Subcutaneous abdominal adipose tissue (tissue), 5 donors: ENCODE measurements around the gene CFAP97D2.
"Not testable (repeated sequence)": the region's sequence is repeated elsewhere in the genome, so short reads cannot be mapped to it uniquely, and the experiment has no call there.

ENCODE experiments used
- H3K27ac ChIP-seq: one replicate; pipeline ENCODE4 v1.7.0; 2013; ENCODE audit warnings: low read depth, mild to moderate bottlenecking, inconsistent platforms, low read length, moderate library complexity
- H3K27me3 ChIP-seq, 5 donors: one replicate each; pipeline ENCODE4 v1.7.0; 2013; ENCODE audit warnings: low read length in 5 of 5, inconsistent platforms in 1 of 5; ENCODE audit not compliant: control insufficient read depth in 5 of 5, insufficient read depth in 4 of 5
- H3K36me3 ChIP-seq, 5 donors: one replicate each; pipeline ENCODE4 v1.7.0; 2013; ENCODE audit warnings: low read length in 5 of 5; ENCODE audit not compliant: control insufficient read depth in 5 of 5, insufficient read depth in 5 of 5
- H3K4me1 ChIP-seq, 5 donors: one replicate each; pipeline ENCODE4 v1.7.0; 2013; ENCODE audit warnings: low read length in 5 of 5, mild to moderate bottlenecking in 3 of 5, moderate library complexity in 1 of 5; ENCODE audit not compliant: control insufficient read depth in 5 of 5, insufficient read depth in 5 of 5
- H3K4me3 ChIP-seq, 5 donors: one replicate each; pipeline ENCODE4 v1.7.0; 2013; ENCODE audit warnings: low read length in 5 of 5, low read depth in 1 of 5
- H3K9ac ChIP-seq, 5 donors: one replicate each; pipeline ENCODE4 v1.7.0; 2013; ENCODE audit warnings: low read length in 5 of 5, mild to moderate bottlenecking in 4 of 5, moderate library complexity in 3 of 5
- H3K9me3 ChIP-seq, 5 donors: one replicate each; pipeline ENCODE4 v1.7.0; 2013; ENCODE audit warnings: low read length in 5 of 5; ENCODE audit not compliant: control insufficient read depth in 5 of 5
- donor health status: healthy.
- donor health status: healthy.
- donor health status: healthy.
- donor health status: healthy.
- donor health status: healthy.

Gene CFAP97D2

DNA sequence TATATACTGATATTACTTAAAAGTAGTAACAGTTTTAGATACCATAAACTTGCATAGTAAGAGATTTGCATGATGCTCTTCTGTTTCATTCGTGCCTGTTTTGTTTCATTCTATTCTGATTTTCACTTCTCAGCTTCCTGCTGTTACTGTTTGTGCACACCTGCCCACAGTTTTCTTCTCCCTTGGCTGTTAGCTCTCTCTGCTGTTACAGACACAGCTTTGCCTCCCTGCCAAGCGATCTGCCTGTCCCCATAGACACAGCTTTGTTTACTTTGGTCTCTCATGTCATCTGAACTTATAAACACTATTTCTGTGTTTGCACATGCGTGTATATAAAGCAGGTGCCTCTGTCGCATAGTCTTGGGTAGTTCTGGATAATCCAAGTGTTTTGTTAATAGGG lies 80.9 kb downstream of the CFAP97D2 start:
- Histone ChIP-seq H3K27me3 (no peaks in the 10 kb centered on the region), H3K9me3 (no peaks in the 10 kb centered on the region), H3K4me1 (peaks cover 0 to 7% (median 6%) of the 10 kb centered on the region in 5 donors), H3K4me3 (no peak overlapping the region), H3K9ac (no peak overlapping the region), H3K27ac (no peak overlapping the region), H3K36me3 (peaks cover 54 to 92% (median 75%) of the 10 kb centered on the region in 5 donors)

DNA sequence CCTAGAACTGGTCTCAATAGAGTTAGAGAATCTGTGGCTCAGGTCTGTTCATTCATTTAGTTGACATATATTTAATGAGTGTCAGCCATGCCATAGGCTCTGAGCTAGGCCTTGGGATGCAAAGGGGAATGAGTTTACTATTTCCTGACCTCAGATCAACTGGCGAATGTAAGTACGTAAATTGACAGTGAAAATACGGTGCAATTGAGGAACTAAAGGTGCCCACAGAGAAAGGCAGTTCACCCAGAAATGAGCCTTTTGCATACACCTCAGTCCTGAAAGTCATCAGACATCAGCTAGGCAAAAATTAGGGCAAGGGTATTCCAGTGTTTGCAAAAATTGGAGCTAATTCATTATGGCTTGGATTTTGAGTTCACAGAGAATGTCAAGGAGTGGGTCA lies 81.8 kb downstream of the CFAP97D2 start:
- Histone ChIP-seq H3K9ac (no peak overlapping the region), H3K27me3 (no peaks in the 10 kb centered on the region), H3K27ac (no peak overlapping the region), H3K9me3 (no peaks in the 10 kb centered on the region), H3K4me3 (no peak overlapping the region), H3K4me1 (peaks cover 0 to 13% (median 10%) of the 10 kb centered on the region in 5 donors), H3K36me3 (peaks cover 56 to 92% (median 75%) of the 10 kb centered on the region in 5 donors)

DNA sequence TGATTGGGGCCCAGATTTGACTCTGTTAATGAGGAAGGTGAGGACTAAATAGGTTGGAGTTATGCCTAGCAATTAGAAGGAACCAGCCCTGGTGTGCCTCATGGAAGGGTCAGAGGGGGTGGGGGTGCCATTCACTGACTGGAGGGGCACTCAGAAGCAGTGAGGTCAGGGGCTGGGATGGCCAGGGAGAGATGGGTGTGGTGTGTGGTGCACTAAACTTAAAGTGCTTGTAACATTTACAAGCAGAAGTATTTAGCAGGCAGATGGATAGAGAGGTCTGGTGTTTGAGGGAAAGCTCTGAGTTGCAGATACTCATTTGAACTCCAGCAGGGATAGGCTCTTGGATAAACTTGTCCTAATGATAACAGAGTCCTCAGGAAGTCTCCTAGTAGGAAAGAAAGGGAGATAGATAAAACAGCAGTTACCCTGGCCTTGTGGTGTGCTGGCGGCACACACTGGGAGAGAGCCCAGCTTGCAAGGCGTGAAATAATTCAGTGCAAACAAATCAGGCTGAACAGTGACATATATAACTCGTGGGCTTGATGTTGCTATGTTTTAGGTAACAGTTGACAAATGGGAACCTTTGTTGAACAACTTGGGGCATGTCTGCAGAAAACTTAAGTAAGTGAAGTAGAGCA lies 82.4 kb downstream of the CFAP97D2 start:
- Histone ChIP-seq H3K27me3 (no peaks in the 10 kb centered on the region), H3K4me3 (no peak overlapping the region), H3K36me3 (peaks cover 50 to 92% (median 76%) of the 10 kb centered on the region in 5 donors), H3K9me3 (no peaks in the 10 kb centered on the region), H3K9ac (no peak overlapping the region), H3K4me1 (peaks cover 0 to 13% (median 10%) of the 10 kb centered on the region in 5 donors), H3K27ac (no peak overlapping the region)

DNA sequence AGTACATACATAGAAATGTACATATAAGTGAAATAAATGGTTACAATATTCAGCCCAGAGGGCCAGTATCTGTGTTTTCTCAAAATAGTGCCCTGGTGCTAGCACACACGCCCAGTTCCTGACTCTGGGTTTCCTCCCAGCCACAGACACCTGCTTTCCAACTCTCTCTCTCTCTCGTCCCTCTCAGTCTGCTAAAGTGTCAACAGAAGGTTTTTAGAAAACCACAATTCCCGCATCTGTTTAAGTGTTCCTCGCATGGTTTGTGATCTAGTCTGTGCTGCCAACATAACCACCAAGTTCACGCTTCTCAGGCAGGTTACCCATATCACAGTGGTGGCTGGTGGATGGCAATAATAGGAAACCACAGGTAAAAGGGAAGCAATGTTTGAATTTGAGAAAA lies 84.5 kb downstream of the CFAP97D2 start:
- Histone ChIP-seq H3K27me3 (no peaks in the 10 kb centered on the region), H3K9me3 (no peaks in the 10 kb centered on the region), H3K36me3 (peaks cover 43 to 92% (median 83%) of the 10 kb centered on the region in 5 donors), H3K9ac (no peak overlapping the region), H3K27ac (no peak overlapping the region), H3K4me3 (no peak overlapping the region), H3K4me1 (peaks cover 0 to 13% (median 10%) of the 10 kb centered on the region in 5 donors)

DNA sequence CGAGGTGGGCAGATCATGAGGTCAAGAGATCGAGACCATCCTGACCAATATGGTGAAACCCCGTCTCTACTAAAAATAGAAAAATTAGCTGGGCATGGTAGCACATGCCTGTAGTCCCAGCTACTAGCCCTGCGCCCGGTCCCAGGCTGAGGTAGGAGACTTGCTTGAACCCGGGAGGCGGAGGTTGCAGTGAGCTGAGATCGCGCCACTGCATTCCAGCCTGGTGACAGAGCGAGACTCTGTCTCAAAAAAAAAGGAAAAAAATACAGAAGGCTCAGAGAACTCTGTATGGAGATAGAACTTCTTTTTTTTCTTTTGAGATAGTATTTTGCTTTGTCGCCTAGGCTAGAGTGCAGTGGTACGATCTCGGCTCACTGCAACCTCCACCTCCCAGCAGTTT lies 85.3 kb downstream of the CFAP97D2 start:
- not testable (repeated sequence) for H3K27me3 ChIP-seq, H3K9me3 ChIP-seq, H3K4me3 ChIP-seq, H3K9ac ChIP-seq
- Histone ChIP-seq H3K4me1 (peaks cover 0 to 13% (median 10%) of the 10 kb centered on the region in 5 donors), H3K36me3 (peaks cover 40 to 94% (median 85%) of the 10 kb centered on the region in 5 donors), H3K27ac (peak overlapping the region; percentile 81)

DNA sequence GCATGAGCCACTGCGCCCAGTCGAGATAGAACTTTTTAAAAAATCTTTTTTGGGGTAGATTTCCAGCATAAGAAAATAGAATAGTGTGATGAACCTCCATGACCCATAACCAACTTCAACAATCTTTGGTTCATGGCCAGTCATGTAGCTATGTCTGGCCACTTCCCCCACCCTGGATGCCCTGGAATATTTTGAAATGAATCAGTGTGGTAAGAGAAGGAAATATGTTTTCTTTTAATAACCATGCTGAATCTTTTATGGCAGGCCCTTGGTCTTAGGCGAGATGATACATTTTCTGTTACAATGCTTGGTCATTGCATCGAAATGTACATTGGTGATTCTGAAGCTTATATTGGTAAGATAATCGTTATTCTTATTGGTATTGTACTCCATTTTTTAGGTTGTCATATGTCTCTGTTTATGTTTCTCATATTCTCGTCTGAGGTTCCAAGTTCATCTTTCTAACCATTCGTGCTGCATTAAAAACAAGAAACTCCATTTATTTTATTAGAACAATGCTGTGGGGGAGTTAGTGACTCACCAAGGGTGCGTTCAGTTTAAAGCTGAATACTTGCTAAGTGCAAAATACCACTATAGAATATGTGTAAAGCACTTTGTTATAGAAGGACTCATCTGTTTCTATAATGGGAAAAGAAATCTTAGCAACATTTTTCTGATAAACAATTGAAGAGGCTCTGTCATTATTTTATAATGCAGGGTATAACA lies 86.0 kb downstream of the CFAP97D2 start:
- Histone ChIP-seq H3K9ac (no peak overlapping the region), H3K4me3 (no peak overlapping the region), H3K9me3 (no peaks in the 10 kb centered on the region), H3K36me3 (peaks cover 33 to 94% (median 82%) of the 10 kb centered on the region in 5 donors), H3K4me1 (peaks cover 0 to 13% (median 10%) of the 10 kb centered on the region in 5 donors), H3K27ac (peak overlapping the region; percentile 81), H3K27me3 (no peaks in the 10 kb centered on the region)

DNA sequence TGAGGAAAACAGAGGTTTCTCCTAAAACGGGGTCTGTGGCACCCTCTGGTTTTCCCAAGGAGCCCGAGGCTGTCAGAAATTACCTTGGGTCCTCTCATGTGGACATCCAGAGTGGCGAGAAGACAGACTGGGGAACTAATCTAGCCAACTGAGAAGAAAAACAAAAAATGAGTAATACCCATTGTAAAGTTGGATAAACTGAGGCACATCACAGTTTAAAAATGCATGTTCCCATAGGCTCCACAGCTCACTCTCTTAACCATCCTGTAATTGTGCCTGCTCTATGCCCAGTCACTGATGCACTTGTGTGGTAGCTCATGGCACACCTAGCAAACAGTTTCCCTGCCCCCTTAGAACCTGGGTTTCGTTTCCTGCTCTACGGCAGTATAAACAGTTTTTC lies 87.2 kb downstream of the CFAP97D2 start:
- H3K9me3 ChIP-seq: no peaks in the 10 kb centered on the region
- no peaks in the 10 kb centered on the region for H3K27me3 ChIP-seq
- H3K27ac ChIP-seq: peak overlapping the region; percentile 81
- H3K36me3 ChIP-seq: peaks cover 23 to 89% (median 72%) of the 10 kb centered on the region in 5 donors
- H3K4me3 ChIP-seq: no peak overlapping the region
- H3K9ac ChIP-seq: no peak overlapping the region
- H3K4me1 ChIP-seq: peaks cover 0 to 13% (median 10%) of the 10 kb centered on the region in 5 donors

DNA sequence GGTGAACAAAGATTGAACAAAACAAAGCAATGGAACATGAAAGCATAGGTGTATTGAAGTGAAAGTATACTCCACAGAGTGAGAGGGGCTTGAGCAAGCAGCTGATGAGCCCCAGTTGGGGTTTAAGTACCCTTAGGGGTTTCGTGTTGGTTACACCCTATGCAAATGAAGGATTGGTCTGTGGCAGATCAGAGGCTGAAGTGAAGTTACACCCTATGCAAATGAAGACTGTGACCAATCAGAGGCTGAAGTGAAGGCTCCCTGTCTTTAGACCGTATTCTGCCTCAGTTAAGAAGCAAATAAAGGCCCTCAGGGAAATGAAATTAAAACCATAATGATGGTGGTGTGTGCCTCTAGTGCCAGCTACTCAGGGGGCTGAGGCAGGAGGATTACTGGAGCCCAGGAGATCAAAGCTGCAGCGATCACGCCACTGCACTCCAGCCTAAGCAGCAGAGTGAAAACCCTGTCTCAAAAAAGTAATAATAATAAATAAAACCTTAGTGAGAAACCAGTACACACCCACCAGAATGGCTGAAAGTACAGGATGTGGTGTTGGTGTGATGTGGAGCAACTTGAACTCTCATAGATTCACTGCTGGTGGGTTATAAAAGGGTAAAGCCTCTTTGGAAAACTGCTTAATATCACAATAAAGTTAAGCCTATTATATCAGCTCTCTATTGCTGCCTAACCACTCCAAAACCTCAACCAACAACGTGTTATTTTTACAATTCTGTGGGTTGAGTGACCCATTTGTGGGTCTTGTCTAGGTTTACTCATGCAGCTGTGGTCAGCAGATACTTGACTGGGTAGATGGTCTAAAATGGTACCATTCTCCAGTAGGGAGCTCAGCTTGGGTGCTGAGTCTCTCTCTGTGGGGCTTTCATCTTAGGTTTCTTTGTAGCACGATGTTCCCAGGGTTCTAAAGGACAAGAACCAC lies 89.6 kb downstream of the CFAP97D2 start:
- H3K27ac ChIP-seq: no peak overlapping the region

DNA sequence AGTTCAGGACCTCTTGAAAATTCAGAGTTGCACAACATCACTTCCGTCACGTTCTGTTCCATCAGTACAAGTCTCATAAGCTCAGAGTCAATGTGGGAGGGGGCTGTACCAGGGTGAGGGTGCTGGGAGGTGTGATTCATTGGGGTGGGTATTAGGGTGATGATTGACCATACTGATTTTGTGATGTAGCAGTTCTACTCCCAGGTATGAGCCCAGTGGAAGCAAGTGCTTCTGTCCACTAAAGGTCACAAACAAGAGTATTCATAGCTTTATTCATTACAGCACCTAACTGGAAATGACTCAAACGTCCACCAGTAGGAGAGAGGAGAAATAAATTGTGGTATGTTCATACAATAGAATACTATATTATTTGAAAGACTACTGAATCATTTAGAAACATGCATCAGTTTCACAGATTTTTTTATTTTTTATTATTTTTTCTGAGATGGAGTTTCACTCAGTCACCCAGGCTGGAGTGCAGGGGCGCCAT lies 90.3 kb downstream of the CFAP97D2 start:
- Histone ChIP-seq H3K27ac (no peak overlapping the region), H3K9me3 (no peaks in the 10 kb centered on the region), H3K9ac (no peak overlapping the region), H3K27me3 (no peaks in the 10 kb centered on the region), H3K4me1 (peaks cover 0 to 13% (median 7%) of the 10 kb centered on the region in 5 donors), H3K4me3 (no peak overlapping the region), H3K36me3 (peaks cover 20 to 84% (median 66%) of the 10 kb centered on the region in 5 donors)

More for the DNA sequence above, 89.6 kb downstream of the CFAP97D2 start:
- H3K27me3 ChIP-seq: no peaks in the 10 kb centered on the region
- H3K9ac ChIP-seq: no peak overlapping the region
- H3K36me3 ChIP-seq: peaks cover 22 to 86% (median 66%) of the 10 kb centered on the region in 5 donors
- H3K9me3 ChIP-seq: no peaks in the 10 kb centered on the region
- H3K4me3 ChIP-seq: no peak overlapping the region
- H3K4me1 ChIP-seq: peaks cover 0 to 13% (median 7%) of the 10 kb centered on the region in 5 donors
